GM18519 (cell line): ENCODE measurements around the gene FGF1.

ENCODE experiments used
- ATAC-seq: cut with Tn5 transposase; IDR thresholded peaks from one replicate; pipeline ENCODE4 v1.9.1; 2021; ENCODE audit warnings: mild to moderate bottlenecking, moderate library complexity; ENCODE audit not compliant: unreplicated experiment, low FRiP score

Gene FGF1

DNA sequence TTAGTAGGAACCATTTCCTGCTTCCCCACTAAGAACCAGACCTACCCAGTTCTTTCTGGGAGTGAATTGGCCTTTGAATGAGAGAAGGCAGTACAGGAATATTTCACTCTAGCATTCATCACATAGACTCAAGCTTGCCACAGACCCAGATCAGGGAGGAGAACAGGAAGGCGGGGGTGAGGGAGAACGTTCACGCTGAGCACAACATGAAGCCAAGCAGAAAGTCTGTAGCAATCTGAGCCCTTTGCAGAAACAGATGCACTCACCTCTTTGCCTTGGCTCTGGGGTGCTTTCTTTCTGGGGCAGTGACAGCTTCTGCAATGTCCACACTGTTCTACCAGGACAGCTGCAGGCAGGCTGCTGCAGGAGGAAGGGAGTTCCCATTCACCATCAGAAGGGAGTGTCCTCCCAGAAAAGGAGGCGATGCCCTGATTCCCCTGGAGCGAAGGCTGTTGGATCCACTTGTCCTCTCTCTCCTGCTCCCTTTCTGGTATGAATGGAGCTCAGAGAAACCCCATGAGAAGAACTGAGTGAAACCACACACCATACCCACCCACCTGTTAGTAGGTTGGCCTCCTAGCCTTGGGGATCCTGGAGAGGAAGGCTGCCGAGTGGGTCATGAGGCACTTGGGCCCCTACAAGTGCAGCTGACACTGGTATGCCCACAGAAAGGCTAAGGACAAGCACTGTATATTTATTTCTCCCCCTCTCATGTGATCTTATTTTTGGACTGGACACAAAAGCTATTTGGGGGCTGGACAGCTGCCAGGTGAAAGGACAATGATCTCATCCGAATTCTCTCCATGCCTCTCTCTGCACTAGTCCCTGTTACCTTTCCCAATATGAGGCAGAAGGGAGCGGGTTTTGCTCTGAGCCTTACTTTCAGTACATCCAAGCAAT is 11.7 kb upstream of the FGF1 start:
- no peak for ATAC-seq

DNA sequence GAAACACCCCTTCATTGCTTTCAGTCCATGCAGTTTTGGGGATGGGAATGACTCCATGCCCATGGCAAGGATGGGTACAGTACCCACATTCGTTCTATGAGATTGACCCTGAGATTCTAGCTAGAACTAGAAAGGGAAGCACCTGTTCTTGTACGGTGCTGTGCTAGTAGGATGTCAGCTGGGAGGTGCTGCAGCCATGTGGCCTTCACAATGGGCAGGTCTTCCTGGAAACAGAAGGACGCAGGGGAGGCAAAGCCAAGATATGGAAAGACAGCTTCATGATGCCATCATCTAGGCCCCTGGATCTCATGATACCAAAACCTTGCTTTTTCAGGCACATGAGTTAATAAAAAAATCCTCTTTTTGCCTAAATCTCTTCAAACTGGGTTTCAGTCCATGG is 10.5 kb upstream of the FGF1 start:
- ATAC-seq = no peak

DNA sequence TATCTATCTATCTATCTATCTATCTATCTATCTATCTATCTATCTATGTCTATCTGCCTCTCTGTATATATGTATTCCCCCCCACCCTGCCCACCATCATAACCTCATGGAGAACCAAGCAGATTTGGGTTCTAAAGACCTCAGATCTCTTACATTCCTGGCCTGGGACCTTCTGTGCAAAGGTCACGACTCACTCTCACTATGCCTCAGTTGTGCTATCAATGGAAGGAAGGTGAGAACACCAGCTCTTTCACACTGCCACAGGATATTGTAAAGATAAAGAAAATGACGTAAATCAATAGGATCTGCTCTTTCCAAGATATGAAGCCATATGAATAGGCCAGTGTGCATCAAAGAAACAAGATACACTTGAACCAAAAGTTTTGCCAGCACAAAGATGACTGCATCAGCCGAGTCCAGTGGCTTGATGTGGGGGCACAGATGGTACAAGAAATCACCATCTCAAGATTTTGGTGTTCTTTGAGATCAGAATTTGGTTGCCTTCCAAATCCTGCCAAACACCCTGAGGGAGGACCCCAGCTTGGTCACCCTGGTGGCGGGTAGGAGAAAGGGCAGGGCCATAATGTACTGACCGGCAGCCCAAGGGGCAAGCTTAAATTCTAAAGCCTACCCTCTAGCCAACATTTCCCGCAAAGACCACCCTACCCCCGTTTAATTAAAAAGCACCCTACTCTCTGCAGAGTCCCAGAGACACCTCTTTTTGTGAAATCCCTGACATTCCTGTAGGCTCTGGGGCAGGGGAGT is 8.4 kb upstream of the FGF1 start:
- ATAC-seq = no peak

DNA sequence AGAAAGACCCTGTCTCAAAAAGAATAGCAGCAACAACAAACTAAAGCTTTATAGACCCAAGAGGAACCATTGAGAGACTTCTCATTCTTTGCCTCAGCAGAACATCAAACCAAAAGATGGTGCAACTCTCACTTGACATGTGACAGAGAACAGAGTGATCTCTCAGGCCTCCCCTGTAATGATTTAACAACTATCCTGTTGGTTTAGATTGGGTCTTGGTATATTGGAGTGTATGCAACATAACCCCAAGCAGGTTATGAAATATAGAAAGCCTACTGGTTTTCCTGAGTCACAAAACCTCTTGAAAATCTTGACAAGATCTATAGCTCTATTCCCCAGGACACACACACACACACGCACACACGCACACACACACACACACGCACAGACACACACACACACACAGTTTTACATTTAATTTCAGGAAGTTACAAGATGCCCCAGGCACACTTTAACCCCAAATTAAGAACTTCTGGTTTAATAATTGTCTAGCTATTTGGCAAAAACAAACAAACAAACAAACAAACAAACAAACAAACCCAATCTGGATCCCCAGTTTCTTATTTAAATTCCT is 6.5 kb upstream of the FGF1 start:
- no peak for ATAC-seq

DNA sequence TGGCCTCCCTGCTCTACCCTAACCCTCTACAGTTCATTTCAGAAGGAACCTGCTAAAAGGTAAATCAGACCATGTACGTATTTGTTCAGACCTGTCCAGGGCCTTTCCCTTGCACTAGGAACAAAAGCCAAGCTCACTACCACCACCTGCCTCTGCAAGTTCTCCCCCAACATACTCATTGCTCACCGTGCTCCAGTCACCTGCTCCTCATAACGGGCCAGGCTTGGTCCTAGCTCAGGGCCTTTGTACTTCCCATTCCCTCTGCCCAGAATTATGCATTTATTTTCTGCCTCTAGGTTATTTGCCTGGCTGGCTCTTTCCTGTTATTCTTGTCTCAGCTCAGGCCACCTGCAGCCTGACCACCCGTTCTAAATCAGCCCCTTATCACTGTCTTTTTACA is 4.8 kb upstream of the FGF1 start:
- ATAC-seq = no peak

DNA sequence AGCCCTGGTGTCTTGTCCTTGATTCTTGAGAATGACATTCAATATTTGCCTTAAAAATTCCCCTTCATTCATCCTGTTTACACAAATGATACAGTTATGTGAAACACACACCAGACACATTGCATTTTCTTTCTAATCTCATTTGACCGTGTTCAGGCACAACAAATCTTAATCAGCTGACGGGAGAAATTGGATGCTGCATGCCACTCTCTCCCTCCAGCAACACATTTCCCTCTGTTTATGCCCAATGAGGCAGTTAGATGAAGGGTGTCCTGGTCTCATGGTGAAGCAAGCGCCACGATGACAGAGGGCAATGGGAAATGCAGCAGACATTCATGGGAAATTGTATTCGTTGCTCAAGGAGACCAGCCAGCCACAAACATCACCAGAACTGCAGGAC is 3.2 kb upstream of the FGF1 start:
- no peak for ATAC-seq

DNA sequence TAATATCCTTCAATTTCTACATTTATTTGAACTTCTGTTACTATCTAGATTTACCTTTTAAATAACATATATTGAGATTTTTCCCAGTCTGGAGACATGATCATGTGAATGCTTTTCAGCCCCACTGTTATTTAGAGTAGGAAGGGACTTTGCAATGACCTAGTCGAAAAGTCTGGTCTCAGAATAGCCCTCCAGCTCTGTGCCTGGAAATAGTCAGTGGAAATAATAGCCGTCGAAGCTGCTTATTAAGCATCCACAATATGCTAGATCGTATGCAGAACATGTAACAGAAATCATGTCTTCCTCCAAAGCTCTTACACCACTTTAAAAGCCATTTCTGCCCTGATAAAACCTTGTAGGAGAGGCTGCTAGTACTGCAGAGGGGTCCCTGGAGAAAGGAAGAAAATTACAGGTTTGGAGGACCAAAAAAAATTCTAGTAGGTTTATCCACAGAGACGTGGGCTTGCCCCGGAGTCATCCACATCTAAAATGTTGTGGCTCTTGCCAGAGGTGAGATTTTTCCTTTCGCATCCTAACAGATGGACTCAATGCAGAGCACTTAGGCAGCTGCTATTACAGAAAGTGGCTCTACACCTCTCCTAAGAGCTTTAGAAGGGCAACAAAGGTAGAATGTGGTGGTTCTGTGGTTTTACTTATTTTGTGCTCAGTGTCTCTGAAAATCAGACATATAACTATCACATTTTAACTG is 2.5 kb upstream of the FGF1 start:
- no peak for ATAC-seq

DNA sequence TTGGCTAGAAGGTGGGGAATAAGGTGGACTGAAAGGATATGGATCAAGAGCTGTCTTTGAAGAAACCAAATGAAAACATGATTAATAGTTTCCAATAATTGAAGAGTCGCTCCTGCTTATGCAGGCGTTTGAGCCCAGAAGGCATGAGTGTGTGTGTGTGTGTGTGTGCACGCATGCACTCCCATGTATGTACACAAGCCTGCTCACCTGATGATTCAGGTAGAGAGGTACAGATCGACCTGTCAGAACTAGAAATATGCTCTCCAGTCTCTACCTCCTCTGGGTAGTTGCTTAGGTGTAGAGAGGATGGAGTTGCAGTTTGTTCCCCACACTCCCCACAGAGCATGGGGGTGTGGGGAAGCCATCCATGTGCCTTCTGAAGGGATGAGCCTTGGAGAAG is 1.1 kb upstream of the FGF1 start:
- ATAC-seq = no peak

DNA sequence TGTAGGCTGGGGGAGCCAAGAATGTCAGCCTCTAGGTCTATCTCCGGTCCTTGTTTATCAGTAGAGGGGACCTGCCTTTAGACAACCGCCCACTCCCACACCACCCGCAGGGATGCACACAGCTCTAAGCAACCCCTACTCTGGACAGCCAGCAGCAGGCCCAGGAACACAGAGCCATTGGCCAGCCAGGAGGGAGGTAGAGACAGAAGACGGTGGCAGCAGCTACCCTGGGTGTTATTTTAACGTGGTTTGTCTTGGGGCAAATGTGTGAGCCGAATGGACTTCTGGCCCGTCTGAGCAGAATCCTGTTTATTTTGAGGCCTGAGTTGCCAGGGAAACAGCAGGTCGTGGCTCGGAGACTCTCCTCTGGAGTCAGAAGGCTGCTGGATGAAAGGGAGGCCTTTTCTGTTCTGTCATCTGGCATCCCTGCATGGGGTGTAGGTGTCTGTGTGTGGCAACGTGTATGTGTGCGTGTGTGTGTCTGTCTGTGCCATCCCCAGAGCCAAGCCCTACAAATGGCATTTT is 382 bp upstream of the FGF1 start:
- ATAC-seq = no peak

DNA sequence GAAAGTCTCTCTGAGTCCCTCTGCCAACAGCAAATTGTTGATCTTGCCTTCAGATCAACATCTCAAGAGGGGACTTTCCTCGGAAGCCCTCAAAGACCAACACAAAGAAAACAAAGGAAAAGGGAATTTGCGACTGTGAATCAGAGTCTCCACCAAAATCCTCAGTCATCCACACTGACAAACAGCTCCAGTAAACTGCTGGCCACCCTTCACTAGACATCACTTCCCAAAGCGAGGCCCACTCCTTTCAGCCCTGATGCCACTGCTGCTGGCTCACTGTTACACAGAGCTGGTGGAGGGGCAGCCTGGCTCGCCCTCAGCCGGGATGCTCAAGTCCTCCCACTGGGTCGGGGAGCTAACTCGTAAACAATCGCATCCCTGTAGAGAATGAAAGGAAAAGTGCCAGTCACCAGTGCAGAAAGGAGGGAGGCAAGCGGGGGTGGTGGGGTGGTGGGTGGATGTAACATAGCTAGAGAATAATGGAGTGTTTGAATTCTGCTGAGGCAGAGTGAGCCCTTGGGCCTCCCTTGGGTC is 1.3 kb downstream of the FGF1 start:
- no peak for ATAC-seq

DNA sequence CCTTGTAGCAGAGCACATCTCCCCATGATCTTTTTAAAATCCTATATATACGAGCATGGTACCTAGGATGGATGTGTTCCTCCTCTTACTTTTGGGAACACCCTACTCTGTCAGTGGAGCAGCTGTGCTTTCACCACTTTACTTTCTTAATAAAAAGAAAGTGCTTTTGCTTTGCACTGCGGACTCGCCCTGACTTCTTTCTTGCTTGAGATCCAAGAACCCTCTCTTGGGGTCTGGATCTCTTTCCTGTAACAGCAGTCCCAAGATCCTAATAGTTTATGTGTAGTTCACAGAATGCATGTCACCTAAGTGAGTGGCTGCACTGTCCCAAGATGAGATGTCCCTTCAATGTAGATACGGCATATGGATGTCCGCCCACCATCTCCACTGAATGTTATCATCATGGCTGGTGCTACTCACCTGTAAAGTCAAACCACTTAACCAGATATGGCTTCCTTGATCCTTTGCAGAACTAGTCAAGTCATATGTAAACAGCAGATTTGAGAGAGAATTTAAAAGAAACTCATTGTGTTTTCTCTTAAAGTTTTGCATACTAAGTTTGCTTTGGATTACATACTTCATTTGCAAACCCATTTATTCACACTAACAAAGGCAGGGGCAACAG is 1.9 kb downstream of the FGF1 start:
- ATAC-seq = no peak

DNA sequence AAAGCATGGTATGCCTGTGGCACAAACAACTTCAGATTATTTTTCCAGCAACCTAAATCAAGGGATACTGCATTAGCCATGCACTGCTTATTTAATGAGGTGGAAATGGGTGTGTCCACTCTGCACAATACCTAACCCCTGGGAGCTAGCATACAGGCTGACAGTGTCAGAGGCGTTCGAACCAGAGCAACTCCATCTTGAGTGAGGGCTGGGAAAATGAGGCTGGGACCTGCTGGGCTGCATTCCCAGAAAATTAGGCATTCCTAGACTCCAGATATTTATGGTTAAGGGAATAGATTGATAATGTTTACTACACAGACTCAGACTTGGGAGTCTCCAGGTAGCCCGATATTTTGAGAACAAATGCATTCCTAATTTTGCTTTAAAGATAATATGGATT is 2.8 kb downstream of the FGF1 start:
- no peak for ATAC-seq

DNA sequence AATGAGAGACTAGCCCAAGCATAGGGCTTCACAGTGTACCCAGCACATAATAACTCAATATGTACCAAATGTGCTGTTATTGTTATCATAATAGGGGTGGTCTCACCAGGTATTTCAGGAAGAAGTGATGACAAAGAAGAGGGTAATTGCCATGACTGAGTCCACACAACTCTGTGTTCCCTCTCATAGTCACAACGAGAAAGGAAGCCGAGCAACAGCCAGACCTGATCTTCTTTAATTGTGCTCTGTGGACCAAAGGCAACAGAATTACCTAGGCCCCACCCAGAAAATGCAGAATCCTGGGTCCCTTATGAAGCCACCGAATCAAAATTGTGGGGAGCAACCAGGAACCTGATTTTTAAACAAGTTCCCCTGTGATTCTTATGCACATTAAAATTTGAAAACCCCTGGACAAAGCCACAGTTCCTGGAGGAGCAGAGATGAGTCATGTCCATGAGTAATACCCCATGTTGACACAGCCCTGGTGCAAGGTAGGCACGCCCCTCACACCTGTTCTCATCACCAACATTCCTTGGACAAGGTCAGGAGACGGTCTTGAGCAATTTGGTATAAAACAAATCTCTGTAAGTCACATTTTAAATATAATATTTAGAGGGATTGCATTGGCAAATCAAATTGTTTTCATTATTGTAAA is 5.2 kb downstream of the FGF1 start:
- no peak for ATAC-seq

DNA sequence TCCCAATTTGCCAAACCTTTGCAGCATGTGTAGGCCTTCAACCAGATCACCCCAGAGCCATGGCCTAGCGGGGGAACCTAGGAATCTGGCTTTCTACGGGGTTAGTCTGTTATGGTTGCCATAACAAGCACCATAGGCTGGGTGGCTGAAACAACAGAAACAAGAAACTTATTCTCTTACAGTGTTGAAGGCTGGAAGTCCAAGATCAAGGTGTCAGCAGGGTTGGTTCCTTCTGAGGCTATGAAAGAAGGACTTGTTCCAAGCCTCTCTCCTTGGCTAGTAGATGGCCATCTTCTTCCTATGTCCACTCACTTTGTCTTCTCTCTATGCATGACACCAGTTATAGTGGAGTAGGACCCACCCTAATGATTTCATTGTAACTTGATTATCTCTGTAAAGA is 6.1 kb downstream of the FGF1 start:
- ATAC-seq = no peak

DNA sequence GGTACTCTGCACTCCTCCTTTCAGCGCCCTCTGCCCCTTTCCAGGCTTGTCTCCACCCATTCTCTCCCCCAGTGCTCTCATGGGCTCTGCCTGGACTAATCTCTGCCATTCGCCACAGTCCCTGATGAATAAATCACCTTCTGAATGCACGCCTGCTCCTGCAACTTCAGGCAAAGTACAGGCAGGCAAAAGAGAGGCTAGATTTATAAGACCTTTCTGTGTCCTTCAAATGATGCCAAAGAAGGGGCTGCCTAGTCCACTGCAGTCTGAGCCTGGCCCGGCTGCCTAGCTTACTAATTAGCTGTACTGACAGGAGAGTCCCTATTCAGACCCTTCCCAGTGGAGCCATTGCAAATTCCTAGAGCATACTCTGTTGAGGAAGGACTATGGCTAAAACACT is 7.4 kb downstream of the FGF1 start:
- ATAC-seq = no peak

DNA sequence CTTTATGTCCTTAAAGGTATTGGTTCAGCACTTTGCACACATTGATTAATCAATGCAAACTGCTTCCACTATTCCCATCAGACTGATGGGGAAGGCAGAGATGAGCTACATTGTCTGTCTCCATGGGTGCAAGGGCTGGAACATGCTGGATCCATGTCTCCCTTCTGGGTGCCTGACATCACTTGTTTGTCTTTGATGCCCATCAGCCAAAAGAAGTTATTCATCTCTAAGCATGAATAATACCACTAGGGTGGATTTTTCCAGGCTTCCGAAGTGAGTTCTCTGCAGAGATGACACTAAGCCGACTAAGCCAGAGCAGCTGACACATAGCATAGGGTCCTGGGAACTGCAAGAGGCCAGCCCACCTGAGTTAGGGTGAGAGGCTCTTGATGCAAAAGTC is 8.7 kb downstream of the FGF1 start:
- ATAC-seq = no peak

DNA sequence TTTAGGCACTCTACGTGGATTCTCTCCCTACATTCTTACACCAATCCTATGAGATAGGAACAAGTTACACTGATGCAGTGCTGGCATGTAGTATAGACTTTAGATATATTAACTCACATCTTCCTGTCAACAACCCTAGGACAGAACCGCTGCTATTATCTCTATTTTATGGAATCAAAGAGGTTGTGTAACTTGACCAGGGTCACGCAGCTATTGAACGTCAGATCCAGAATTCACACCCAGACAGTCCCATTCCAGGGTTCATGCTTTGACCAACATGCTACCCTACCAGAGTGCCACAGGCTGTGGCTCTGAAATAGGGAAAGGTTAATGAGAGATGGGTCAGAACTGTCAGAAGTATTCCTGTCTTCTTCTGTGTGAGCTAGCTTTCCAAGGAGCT is 9.6 kb downstream of the FGF1 start:
- ATAC-seq = no peak

DNA sequence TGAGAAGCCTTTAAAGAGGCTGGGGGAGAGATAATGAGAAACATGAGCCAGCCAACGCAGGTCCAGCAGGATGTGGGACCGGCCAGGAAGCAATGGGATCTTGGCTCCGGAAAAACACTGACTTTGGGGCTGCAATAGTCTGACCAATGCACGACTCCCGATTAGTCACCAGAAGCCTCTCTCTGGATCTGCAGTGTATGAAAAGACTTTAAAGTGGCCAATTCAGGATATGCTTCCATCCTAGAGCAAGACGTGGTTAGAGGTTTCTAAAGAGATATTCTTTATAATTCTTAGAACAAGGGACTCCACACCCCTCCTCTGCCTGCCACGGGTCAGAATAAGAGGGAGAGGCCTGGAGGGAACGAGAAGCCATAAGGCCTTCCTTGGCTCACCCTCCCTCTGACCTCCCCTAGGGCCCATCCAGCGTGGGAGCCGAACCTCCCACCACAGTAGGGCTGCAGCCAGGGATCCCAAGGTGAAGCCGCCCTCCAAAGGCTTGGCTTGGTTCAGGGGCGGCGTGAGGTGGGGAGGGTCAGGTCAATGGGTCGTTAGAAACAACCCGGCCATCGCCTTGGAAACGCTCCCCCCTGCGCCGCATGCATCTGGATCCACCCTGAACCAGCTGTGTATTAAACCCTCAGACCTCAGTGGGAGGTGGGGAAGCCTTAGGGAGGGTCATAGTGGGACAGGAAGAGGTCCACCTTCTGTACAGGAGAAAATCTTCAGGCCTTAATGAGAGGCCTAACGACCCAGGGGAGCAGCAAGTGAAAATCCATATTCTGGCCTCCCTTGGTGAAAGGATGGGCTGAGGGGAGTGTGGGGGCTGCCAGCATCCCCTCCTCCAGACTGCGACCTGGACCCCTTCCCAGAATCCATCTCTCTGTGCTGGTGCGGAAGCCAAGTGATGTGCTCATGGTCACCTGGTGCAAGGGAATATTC is 11.1 kb downstream of the FGF1 start:
- ATAC-seq = no peak
